AG09309 (cell line): Measurements from ENCODE around the gene FBXO30.

Source experiments
- DNase-seq: peaks from one replicate; pipeline ENCODE4 v3.0.0-alpha.2; 2010; ENCODE audit warnings: low read depth
- H3K4me3 ChIP-seq: 2 replicates; pipeline ENCODE4 v1.5.1; 2011; ENCODE audit warnings: mild to moderate bottlenecking, low read depth, low read length, moderate library complexity; ENCODE audit not compliant: control insufficient read depth
- CTCF ChIP-seq: IDR thresholded peaks from 2 replicates; pipeline ENCODE4 v1.5.1; 2011; ENCODE audit warnings: mild to moderate bottlenecking, low read depth, low read length, inconsistent platforms; ENCODE audit not compliant: insufficient read depth, control insufficient read depth; ENCODE audit errors: missing control alignments

The FBXO30 gene

DNA sequence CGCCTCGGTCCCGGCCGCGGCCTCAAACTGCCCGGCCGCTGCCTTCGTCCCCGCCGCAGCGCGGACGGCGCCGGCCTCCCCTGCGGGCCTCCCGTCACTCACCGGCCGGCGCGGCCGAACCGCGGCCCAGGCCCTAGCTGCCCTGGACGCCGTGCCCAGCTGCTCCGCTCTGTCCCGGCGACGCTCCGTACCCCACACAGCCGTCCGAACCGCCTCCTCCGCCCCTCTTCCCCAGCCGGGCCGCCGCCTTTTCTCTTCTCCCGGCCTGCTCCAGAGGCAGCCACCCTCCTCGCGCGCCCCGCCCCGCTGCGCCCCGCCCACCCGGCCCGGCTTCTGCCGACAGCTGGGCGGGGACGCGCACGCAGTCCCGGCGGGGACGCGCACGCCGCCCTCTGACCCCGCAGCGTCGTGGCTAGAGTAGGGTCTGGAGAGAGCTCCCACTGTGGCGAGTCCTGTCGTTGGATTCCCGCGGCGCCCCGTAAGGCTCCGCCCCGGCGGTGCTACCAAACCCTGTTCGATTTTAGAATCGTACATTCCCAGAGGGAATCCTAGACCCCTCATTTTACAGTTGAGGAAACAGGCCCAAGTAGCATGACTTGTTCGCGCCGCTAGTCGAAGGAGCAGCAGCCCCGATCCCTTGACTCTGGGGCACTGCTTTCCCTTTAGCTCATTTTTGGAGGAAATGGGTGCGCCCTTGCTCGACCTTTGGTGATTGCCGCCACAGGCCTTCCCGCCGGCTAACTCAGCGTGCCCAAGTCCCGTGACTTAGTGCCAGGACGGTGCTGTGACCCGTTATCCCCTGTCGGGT lies at the start of gene FBXO30:
TSS of gene FBXO30 (minus strand) at position 295 of the 808 bp plus-strand sequence. CDS start 8,390 bp downstream, outside the sequence.
- peak within 1 kb of the TSS; percentile 76 for H3K4me3 ChIP-seq
- TF ChIP-seq CTCF = no peak
- DNase-seq = peak; percentile 29

DNA sequence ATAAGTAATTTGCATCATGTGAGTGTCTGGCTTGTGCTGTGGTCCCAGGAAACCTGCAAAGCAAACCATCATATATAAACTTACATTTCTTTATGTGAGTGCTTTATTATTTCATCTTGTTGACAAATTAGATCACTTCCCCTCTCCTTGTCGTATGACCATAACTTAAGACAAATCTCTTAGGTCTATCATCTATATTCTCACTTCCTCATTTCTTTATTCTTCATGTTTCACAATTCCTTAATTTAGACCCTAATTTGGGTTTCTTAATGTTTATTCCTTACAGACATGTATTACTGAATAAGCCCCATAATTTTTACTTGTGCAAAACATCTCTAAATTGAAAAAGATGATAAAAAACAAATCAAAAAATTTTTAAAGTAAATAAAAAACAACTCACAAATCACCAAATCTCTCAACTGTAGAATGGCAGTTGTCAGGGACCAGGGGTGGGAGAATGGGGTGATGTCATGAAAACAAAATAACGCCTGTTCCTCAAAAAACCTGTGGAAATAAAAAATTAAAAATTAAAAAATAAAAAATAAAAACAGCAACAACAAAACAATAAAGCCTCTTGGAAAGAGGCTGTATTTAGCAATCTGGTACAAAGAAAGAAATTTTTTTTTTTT lies 49.5 kb upstream of the FBXO30 start:
- H3K4me3 ChIP-seq = no peak overlapping the region
- TF ChIP-seq CTCF = no peak
- DNase-seq = no peak

DNA sequence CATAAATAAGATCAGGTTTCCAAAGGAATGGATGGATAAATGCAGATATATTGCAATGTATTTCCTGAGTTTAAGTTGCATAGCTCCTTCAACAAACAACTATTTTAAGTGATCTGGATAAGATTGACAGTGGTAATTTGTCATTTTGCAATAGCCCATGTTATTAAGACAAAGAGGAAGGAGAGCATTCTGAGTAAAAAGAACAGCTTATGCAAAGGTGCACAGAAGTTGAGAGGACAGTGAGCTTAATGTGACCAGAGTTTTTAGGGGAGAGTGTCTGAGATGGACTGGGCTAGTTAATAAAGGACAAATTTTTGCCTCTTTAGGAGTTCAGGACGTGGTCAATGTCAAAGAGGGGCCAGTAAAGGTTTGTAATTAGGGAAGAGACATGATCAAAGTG lies 48.8 kb upstream of the FBXO30 start:
- no peak for DNase-seq
- no peak for TF ChIP-seq CTCF
- H3K4me3 ChIP-seq = no peak overlapping the region

GRCh38 chr6:145860562-145860961 lies 46.0 kb upstream of the FBXO30 start:
- no peak for TF ChIP-seq CTCF
- DNase-seq = no peak
- H3K4me3 ChIP-seq = no peak overlapping the region

GRCh38 chr6:145850671-145851070 lies 36.1 kb upstream of the FBXO30 start:
- no peak for TF ChIP-seq CTCF
- H3K4me3 ChIP-seq = no peak overlapping the region
- DNase-seq = no peak

DNA sequence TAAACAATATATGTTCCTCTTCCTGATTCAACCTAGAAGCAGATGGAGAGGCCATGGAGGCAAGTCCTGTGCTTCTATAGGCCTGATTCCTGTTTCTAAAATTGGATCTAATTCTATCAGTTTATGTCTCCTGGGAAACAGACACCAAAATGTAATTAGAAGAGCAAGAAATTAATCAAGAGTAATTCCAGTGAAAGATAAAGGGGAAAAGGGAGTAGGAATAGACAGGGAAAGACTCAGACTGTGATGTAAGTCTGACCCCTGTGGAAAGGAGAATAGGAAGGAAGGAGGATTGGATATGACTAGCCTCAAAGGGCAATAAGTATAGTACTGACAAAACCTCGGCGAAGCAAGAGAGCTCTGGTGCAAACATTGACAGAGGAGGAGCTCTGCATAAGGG lies 33.9 kb upstream of the FBXO30 start:
- TF ChIP-seq CTCF = no peak
- DNase-seq = no peak
- H3K4me3 ChIP-seq = no peak overlapping the region
